AG09309 (cell line): ENCODE data around the gene OPTC.

ENCODE experiments used
- DNase-seq: peaks from one replicate; pipeline ENCODE4 v3.0.0-alpha.2; 2010; ENCODE audit warnings: low read depth
- H3K4me3 ChIP-seq: 2 replicates; pipeline ENCODE4 v1.5.1; 2011; ENCODE audit warnings: mild to moderate bottlenecking, low read depth, low read length, moderate library complexity; ENCODE audit not compliant: control insufficient read depth
- CTCF ChIP-seq: IDR thresholded peaks from 2 replicates; pipeline ENCODE4 v1.5.1; 2011; ENCODE audit warnings: mild to moderate bottlenecking, low read depth, low read length, inconsistent platforms; ENCODE audit not compliant: insufficient read depth, control insufficient read depth; ENCODE audit errors: missing control alignments

OPTC gene

GRCh38 chr1:203481196-203481595, 12.8 kb upstream of the OPTC start:
- DNase-seq: no peak
- no peak for TF ChIP-seq CTCF
- H3K4me3 ChIP-seq: no peak overlapping the region

- H3K4me3 ChIP-seq: peak overlapping the region; percentile 33
- no peak for DNase-seq
- no peak for TF ChIP-seq CTCF
These were observed 7.2 kb upstream of the OPTC start for GRCh38 chr1:203486618-203487370.

- no peak overlapping the region for H3K4me3 ChIP-seq
- TF ChIP-seq CTCF: no peak
- no peak for DNase-seq
These were observed 5.4 kb upstream of the OPTC start for GRCh38 chr1:203488539-203488938.

GRCh38 chr1:203490607-203491006, 3.3 kb upstream of the OPTC start:
- no peak for DNase-seq
- H3K4me3 ChIP-seq: no peak overlapping the region
- no peak for TF ChIP-seq CTCF

- DNase-seq: no peak
These were observed 2.3 kb upstream of the OPTC start for GRCh38 chr1:203491664-203492063.

GRCh38 chr1:203492082-203492747, 1.7 kb upstream of the OPTC start:
- no peak for DNase-seq
- H3K4me3 ChIP-seq: no peak overlapping the region
- TF ChIP-seq CTCF: no peak

More at GRCh38 chr1:203491664-203492063, 2.3 kb upstream of the OPTC start:
- H3K4me3 ChIP-seq: no peak overlapping the region
- TF ChIP-seq CTCF: no peak
